DMS 273 (cell line): ENCODE data around the gene NEK6.
A peak's percentile ranks its signal among the peaks of the same experiment; 100 is the strongest.

ENCODE experiments used
- DNase-seq: peaks from one replicate; lab custom pipeline; 2025; ENCODE audit not compliant: unreplicated experiment; lab: John Stamatoyannopoulos, UW

Gene NEK6

DNA sequence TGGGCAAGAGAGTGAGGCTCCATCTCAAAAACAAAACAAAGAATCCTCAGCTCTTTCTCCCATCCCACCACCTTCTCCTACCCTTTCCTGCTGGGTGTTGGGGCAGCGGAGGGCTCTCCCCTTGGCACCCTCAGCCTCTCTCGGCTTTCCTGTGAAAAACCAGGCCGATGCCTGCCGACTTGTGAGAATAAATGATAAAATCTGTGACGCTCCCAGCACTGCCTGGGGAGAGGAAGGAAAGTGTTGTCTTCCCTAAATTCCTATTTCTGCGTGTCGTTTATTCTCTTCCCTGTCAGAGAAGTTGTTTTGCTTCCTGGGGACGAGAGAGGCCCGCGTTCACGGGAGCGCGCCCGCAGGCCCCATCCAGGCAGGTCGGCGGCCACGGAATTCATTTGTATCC, 19.7 kb downstream of the NEK6 start:
- no peak for DNase-seq

DNA sequence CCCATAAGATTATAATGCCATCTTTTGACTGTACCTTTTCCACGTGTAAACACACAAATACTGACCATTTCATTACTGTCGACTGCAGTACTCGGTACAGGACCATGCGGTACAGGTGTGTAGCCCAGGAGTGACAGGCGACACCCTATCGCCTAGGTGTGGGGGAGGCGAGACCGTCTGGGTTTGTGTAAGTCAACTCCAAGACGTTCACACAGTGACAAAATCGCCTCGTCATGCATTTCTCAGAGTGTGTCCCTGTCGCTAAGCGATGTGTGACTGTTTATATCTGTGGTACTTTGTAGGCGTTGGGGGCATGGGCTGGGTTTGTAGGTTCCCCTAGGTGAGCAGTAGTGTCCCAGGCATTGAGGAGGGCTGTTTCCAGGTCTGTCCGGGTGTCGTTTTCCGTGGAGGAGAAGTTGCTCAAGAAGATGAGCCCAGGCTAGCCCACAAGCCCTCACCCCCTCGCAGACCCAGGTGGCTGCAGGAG, 20.3 kb downstream of the NEK6 start:
- DNase-seq = no peak

- no peak for DNase-seq
Measured at GRCh38 chr9:124279531-124280175, 21.9 kb downstream of the NEK6 start.

- no peak for DNase-seq
Measured at GRCh38 chr9:124280176-124280691, 22.5 kb downstream of the NEK6 start.

GRCh38 chr9:124281931-124282371, 24.2 kb downstream of the NEK6 start:
- no peak for DNase-seq

- no peak for DNase-seq
Measured at GRCh38 chr9:124282442-124283227, 24.9 kb downstream of the NEK6 start.

DNA sequence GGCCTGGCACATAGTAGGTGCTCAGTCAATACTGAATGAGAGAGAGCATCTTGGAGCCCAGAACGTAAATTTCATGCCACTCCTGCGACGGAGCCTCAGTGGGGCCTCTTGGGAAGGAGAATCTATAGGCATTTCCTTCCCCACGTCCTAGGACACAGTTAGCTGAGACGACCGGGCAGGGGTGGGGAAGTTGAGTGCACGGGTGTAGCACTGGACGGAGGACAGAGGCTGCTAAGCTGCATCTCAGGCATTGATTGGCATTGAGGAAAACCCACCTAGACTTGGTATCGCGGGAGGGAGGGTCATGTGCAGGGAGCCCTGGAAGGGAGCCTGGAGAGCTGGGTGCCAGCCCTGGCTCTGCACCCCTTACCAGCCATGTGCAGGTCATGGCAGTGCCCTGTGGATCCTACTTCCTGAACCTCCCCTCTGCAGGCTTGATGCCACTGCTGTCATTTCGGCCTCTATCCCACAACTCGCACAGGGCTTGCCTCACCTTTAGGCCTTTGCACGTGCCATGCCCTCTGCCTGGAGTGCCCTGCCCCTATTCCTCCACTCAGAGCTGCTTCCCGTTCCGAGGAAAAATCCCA, 25.6 kb downstream of the NEK6 start:
- DNase-seq = no peak

- no peak for DNase-seq
Measured at GRCh38 chr9:124284237-124284831, 26.6 kb downstream of the NEK6 start.

- DNase-seq = no peak
Measured at GRCh38 chr9:124284940-124285441, 27.2 kb downstream of the NEK6 start.

DNA sequence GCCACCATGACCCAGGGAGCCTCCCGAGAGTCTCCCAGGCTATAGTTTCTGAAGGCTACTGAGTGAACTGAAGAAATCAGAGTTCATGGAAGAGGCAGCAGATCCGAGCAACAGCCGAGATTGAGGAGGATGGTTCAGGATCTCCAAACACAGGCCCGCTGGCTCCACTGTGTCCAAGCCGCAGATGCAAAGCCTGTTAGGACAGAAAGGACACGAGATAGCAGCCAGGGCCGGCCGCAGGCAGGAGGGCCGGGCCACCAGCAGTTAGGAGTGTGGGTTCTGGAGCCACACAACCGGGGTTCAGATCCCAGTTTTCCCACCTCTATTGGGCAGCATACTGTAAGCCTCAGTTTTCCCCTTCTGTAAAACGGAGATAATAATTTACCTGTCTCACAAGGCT, 27.7 kb downstream of the NEK6 start:
- DNase-seq = no peak

DNA sequence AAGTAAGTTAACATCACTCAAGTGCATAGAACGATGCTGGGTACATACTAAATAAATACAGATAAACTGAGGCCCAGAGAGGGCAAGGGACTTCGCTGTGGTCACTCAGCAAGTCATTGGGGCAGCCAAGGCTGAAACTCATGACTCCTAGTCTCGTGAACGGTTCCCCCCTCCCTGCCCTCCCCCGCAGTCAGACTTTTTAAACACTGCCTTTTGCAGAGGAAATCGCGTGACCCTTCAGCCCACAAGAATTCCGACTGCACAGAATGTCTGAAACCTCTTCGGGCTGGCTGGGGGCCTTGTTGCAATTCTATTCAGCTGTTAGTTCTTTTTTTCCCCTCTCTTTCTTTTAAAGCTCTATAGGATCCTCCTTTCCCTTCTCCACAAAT, 28.1 kb downstream of the NEK6 start:
- DNase-seq = no peak

DNA sequence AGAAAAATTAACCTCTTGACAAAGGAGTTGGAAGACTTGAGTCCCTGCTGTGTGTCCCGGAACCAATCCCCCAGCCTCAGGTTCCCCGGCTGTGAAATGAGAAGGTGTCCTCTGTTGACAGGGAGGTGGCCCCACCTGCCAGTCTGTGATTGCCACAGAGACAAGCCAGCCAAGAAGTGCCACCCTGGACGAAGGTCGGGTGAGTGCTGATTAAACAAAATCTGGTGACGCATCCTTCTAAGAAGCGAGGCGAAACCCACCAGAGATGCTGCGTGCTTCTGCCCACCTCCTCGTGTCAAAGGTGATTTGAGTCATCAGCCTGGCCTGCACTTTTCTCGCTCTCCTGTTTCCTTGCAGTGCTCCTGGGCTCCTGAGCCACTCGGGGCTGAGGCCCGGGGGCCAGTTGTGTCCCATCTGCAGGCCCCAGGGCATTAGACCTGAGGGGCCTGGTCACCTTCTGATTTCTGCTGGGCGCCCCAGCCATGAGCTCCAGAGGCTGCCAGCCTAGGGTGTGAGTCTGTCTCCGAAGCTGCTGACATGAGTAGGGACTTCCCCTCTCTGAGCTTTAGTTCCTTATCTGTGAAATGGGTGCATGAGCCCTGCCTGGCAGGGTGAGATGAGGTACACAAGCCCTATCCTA, 28.7 kb downstream of the NEK6 start:
- DNase-seq = no peak

DNA sequence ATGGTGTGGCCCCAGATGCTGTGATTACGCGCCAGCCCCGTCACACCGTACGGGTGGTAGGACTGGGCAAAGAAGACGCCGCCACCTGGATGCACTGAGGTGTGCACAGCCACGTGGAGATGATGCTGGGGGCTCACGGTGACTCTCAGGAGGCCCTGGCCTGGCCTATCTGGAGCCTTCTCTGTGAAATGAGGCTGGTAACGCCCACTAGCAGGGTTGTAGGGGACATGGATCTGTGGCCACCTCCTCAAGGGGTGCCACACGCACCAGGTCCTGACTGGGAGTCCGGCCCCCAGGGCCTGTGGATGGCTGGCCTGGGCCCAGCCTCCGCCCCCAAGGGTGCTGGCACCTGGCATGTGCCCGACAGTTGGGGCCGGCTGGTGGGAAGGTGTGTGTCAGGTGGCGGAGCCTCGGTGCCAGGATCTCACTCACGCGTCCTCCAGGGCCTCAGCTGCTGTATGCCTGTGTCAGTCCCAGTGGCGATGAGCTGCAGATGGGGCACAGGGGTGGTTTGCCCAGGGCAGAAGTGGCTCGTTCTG, 32.4 kb downstream of the NEK6 start:
- peak; percentile 37 for DNase-seq

GRCh38 chr9:124290743-124291554, 33.2 kb downstream of the NEK6 start:
- no peak for DNase-seq

GRCh38 chr9:124291801-124292396, 34.1 kb downstream of the NEK6 start:
- DNase-seq = no peak

- DNase-seq = no peak
Measured at GRCh38 chr9:124292696-124293593, 35.2 kb downstream of the NEK6 start.

GRCh38 chr9:124293718-124294506, 36.2 kb downstream of the NEK6 start:
- peak; percentile 25 for DNase-seq
